WERI-Rb-1 (cell line): ENCODE results near the gene SLC45A1.

Source experiments
- DNase-seq: peaks from one replicate; pipeline ENCODE4 v3.0.0-alpha.2; 2020
- H3K27ac ChIP-seq: fragments of 250-450 bp; sonication (Bioruptor Pico); 2 replicates; pipeline ENCODE4 v1.5.1; 2020; ENCODE audit warnings: mild to moderate bottlenecking, moderate library complexity
- H3K27me3 ChIP-seq: fragments of 250-450 bp; sonication (Bioruptor Pico); 2 replicates; pipeline ENCODE4 v1.5.1; 2021; ENCODE audit warnings: mild to moderate bottlenecking, low read depth, moderate library complexity; ENCODE audit not compliant: insufficient read depth, severe bottlenecking
- H3K36me3 ChIP-seq: fragments of 250-450 bp; sonication (Bioruptor Pico); 2 replicates; pipeline ENCODE4 v1.5.1; 2020; ENCODE audit warnings: mild to moderate bottlenecking, moderate library complexity
- H3K4me3 ChIP-seq: 2 replicates; pipeline ENCODE4 v1.5.1; 2011; ENCODE audit warnings: low read depth, mild to moderate bottlenecking, control low read depth, low read length
- H3K9me3 ChIP-seq: fragments of 250-450 bp; sonication (Bioruptor Pico); 2 replicates; pipeline ENCODE4 v1.5.1; 2021; ENCODE audit warnings: mild to moderate bottlenecking, moderate library complexity; ENCODE audit not compliant: severe bottlenecking
- CTCF ChIP-seq: IDR thresholded peaks from 2 replicates; pipeline ENCODE4 v1.5.1; 2011; ENCODE audit warnings: low read depth, mild to moderate bottlenecking, control low read depth, inconsistent platforms, low read length

SLC45A1 gene

GRCh38 chr1:8382608-8383505, 64.9 kb downstream of the SLC45A1 start:
- DNase-seq: no peak

GRCh38 chr1:8384088-8384487, 66.2 kb downstream of the SLC45A1 start:
- no peak for DNase-seq
- no peaks in the 10 kb centered on the region for H3K9me3 ChIP-seq
- no peaks in the 10 kb centered on the region for H3K27me3 ChIP-seq
- H3K27ac ChIP-seq: no peak overlapping the region
- no peak overlapping the region for H3K4me3 ChIP-seq
- no peak for TF ChIP-seq CTCF
- H3K36me3 ChIP-seq: peaks cover 68% of the 10 kb centered on the region

More at GRCh38 chr1:8382608-8383505, 64.9 kb downstream of the SLC45A1 start:
- Histone ChIP-seq H3K27me3 (no peaks in the 10 kb centered on the region), H3K4me3 (no peak overlapping the region), H3K9me3 (no peaks in the 10 kb centered on the region), H3K36me3 (peaks cover 64% of the 10 kb centered on the region), H3K27ac (no peak overlapping the region)
- TF ChIP-seq CTCF: no peak

GRCh38 chr1:8384577-8384976, 66.7 kb downstream of the SLC45A1 start:
- Histone ChIP-seq H3K27ac (no peak overlapping the region), H3K9me3 (no peaks in the 10 kb centered on the region), H3K36me3 (peaks cover 73% of the 10 kb centered on the region), H3K27me3 (no peaks in the 10 kb centered on the region), H3K4me3 (no peak overlapping the region)
- TF ChIP-seq CTCF: no peak
- no peak for DNase-seq

- no peak for TF ChIP-seq CTCF
- no peaks in the 10 kb centered on the region for H3K9me3 ChIP-seq
- H3K4me3 ChIP-seq: no peak overlapping the region
- no peak overlapping the region for H3K27ac ChIP-seq
- no peak for DNase-seq
- no peaks in the 10 kb centered on the region for H3K27me3 ChIP-seq
- peaks cover 81% of the 10 kb centered on the region for H3K36me3 ChIP-seq
Measured at GRCh38 chr1:8386247-8386646, 68.3 kb downstream of the SLC45A1 start.

- peaks cover 80% of the 10 kb centered on the region for H3K36me3 ChIP-seq
Measured at GRCh38 chr1:8388732-8389562, 71.0 kb downstream of the SLC45A1 start.

More at GRCh38 chr1:8388732-8389562, 71.0 kb downstream of the SLC45A1 start:
- TF ChIP-seq CTCF: no peak
- Histone ChIP-seq H3K9me3 (no peaks in the 10 kb centered on the region), H3K27ac (no peak overlapping the region), H3K27me3 (no peaks in the 10 kb centered on the region), H3K4me3 (no peak overlapping the region)
- DNase-seq: no peak
